Measurements from ENCODE around the gene C11orf98. TPM values are rescaled to one million over a fixed set of nuclear protein-coding genes. Genes with fewer than 3 reads are reported as not detected.
A peak's percentile ranks its signal among the peaks of the same experiment; 100 is the strongest.
"Not testable (repeated sequence)": the region's sequence is repeated elsewhere in the genome, so short reads cannot be mapped to it uniquely, and the experiment has no call there.

C11orf98 gene
- polyA plus RNA-seq, 1 donor (not counting 4 experiments of a cell fraction or from before 2014, with no cell fraction given), result 81.5 TPM

- Histone ChIP-seq H3K9me1 (ENCODE audit: control insufficient read depth, extremely low read depth, insufficient read depth, low read length) (no peaks in the 10 kb centered on the region), H3K4me1 (ENCODE audit: control insufficient read depth, extremely low read depth, insufficient read depth, low read length) (peaks cover 36% of the 10 kb centered on the region), H3K79me2 (ENCODE audit: control insufficient read depth, insufficient read depth, low read length) (no peaks in the 10 kb centered on the region), H3K27ac (ENCODE audit: control insufficient read depth, insufficient read depth, low read length) (peak overlapping the region; percentile 87), H2AFZ (ENCODE audit: control insufficient read depth, low read length) (peak overlapping the region; percentile 92), H3K27me3 (ENCODE audit: control insufficient read depth, extremely low read depth, insufficient read depth, low read length) (no peaks in the 10 kb centered on the region), H3K9ac (ENCODE audit: control insufficient read depth, extremely low read depth, insufficient read depth, low read length) (peak overlapping the region; percentile 86), H3K9me3 (ENCODE audit: control insufficient read depth, low read depth, low read length) (no peaks in the 10 kb centered on the region), H3K4me2 (ENCODE audit: control insufficient read depth, extremely low read depth, insufficient read depth, low read depth, low read length) (peak overlapping the region; percentile 99), H3K4me3 (ENCODE audit: control insufficient read depth in 2 of 3, extremely low read depth in 1 of 3, insufficient read depth in 2 of 3, low read depth in 1 of 3, low read length in 3 of 3) (peak overlapping the region; percentile 59 to 95 (median 72)), H4K20me1 (ENCODE audit: control insufficient read depth, extremely low read depth, insufficient read depth, low read length) (no peaks in the 10 kb centered on the region), H3K36me3 (ENCODE audit: control insufficient read depth in 2 of 2, extremely low read depth in 1 of 2, insufficient read depth in 2 of 2, low read length in 2 of 2) (peaks cover 2 to 11% of the 10 kb centered on the region in 2 experiments)
- FAIRE-seq, result no peak
- dilution Hi-C loops (cut with MboI; ENCODE audit: extremely low pct_ligation_motif_present, low sequenced_read_pairs), result no loop called here
- DNase-seq (ENCODE audit: low read depth, low spot score), result peak; percentile 73
- TF ChIP-seq CTCF (optimal IDR thresholded peaks at IDR 0.05 in 1 of 3, IDR thresholded peaks at IDR 0.05 in 1 of 3, conservative IDR thresholded peaks at IDR 0.05 in 1 of 3; ENCODE audit: extremely low read depth in 1 of 3, insufficient read depth in 2 of 3, low read length in 3 of 3) (no peak), EZH2 (IDR thresholded peaks at IDR 0.05; ENCODE audit: low read length) (no peak)
Observed at GRCh38 chr11:62705880-62706849, 41.2 kb upstream of the C11orf98 start.

- Histone ChIP-seq H3K79me2 (ENCODE audit: control insufficient read depth, insufficient read depth, low read length) (no peaks in the 10 kb centered on the region), H3K4me2 (ENCODE audit: control insufficient read depth, extremely low read depth, insufficient read depth, low read depth, low read length) (peak overlapping the region; percentile 99), H3K27ac (ENCODE audit: control insufficient read depth, insufficient read depth, low read length) (peak overlapping the region; percentile 87), H3K9me3 (ENCODE audit: control insufficient read depth, low read depth, low read length) (no peaks in the 10 kb centered on the region), H3K9me1 (ENCODE audit: control insufficient read depth, extremely low read depth, insufficient read depth, low read length) (no peaks in the 10 kb centered on the region), H2AFZ (ENCODE audit: control insufficient read depth, low read length) (peak overlapping the region; percentile 92), H3K9ac (ENCODE audit: control insufficient read depth, extremely low read depth, insufficient read depth, low read length) (peak overlapping the region; percentile 86), H3K27me3 (ENCODE audit: control insufficient read depth, extremely low read depth, insufficient read depth, low read length) (no peaks in the 10 kb centered on the region), H3K36me3 (ENCODE audit: control insufficient read depth in 2 of 2, extremely low read depth in 1 of 2, insufficient read depth in 2 of 2, low read length in 2 of 2) (peaks cover 2 to 8% of the 10 kb centered on the region in 2 experiments), H3K4me1 (ENCODE audit: control insufficient read depth, extremely low read depth, insufficient read depth, low read length) (peaks cover 36% of the 10 kb centered on the region), H4K20me1 (ENCODE audit: control insufficient read depth, extremely low read depth, insufficient read depth, low read length) (no peaks in the 10 kb centered on the region), H3K4me3 (ENCODE audit: control insufficient read depth in 2 of 3, extremely low read depth in 1 of 3, insufficient read depth in 2 of 3, low read depth in 1 of 3, low read length in 3 of 3) (peak overlapping the region; percentile 59 to 95 (median 72))
- TF ChIP-seq CTCF (optimal IDR thresholded peaks at IDR 0.05 in 1 of 3, IDR thresholded peaks at IDR 0.05 in 1 of 3, conservative IDR thresholded peaks at IDR 0.05 in 1 of 3; ENCODE audit: extremely low read depth in 1 of 3, insufficient read depth in 2 of 3, low read length in 3 of 3) (peak in 2 of 3 experiments; percentile 13 to 26), EZH2 (IDR thresholded peaks at IDR 0.05; ENCODE audit: low read length) (no peak)
- FAIRE-seq (no peak), DNase-seq (ENCODE audit: low read depth, low spot score) (no peak)
- dilution Hi-C loops (cut with MboI; ENCODE audit: extremely low pct_ligation_motif_present, low sequenced_read_pairs), result no loop called here
Observed at GRCh38 chr11:62705413-62705812, 40.4 kb upstream of the C11orf98 start.

- FAIRE-seq; H3K27me3 ChIP-seq (ENCODE audit: control insufficient read depth, extremely low read depth, insufficient read depth, low read length); dilution Hi-C loops (cut with MboI; ENCODE audit: extremely low pct_ligation_motif_present, low sequenced_read_pairs); H4K20me1 ChIP-seq (ENCODE audit: control insufficient read depth, extremely low read depth, insufficient read depth, low read length); H3K9me3 ChIP-seq (ENCODE audit: control insufficient read depth, low read depth, low read length); H3K9me1 ChIP-seq (ENCODE audit: control insufficient read depth, extremely low read depth, insufficient read depth, low read length); H3K79me2 ChIP-seq (ENCODE audit: control insufficient read depth, insufficient read depth, low read length); H3K36me3 ChIP-seq (ENCODE audit: control insufficient read depth in 2 of 2, extremely low read depth in 1 of 2, insufficient read depth in 2 of 2, low read length in 2 of 2); H3K9ac ChIP-seq (ENCODE audit: control insufficient read depth, extremely low read depth, insufficient read depth, low read length); DNase-seq (ENCODE audit: low read depth, low spot score); H3K4me2 ChIP-seq (ENCODE audit: control insufficient read depth, extremely low read depth, insufficient read depth, low read depth, low read length); H3K4me3 ChIP-seq (ENCODE audit: control insufficient read depth in 2 of 3, extremely low read depth in 1 of 3, insufficient read depth in 2 of 3, low read depth in 1 of 3, low read length in 3 of 3); H3K27ac ChIP-seq (ENCODE audit: control insufficient read depth, insufficient read depth, low read length); H2AFZ ChIP-seq (ENCODE audit: control insufficient read depth, low read length): not testable (repeated sequence)
- H3K4me1 ChIP-seq (ENCODE audit: control insufficient read depth, extremely low read depth, insufficient read depth, low read length), result peaks cover 25% of the 10 kb centered on the region
Observed at GRCh38 chr11:62703921-62704320, 38.9 kb upstream of the C11orf98 start.

Measured in keratinocyte (primary cell).